Stimulated activated CD8-positive, alpha-beta memory T cell treated with anti-CD3 and anti-CD28 coated beads, Interleukin-12 subunit alpha, Interleukin-12 subunit beta, amount 100 ng/mL, for 1 hour (primary cell): ENCODE data around the gene ATP9A.
A peak's percentile ranks its signal among the peaks of the same experiment; 100 is the strongest.

Source experiments
- DNase-seq: peaks from one replicate; pipeline ENCODE4 v3.0.0-alpha.2; 2020; ENCODE audit warnings: low read depth

The ATP9A gene

GRCh38 chr20:51597389-51598231, 170.6 kb downstream of the ATP9A start:
- no peak for DNase-seq

DNA sequence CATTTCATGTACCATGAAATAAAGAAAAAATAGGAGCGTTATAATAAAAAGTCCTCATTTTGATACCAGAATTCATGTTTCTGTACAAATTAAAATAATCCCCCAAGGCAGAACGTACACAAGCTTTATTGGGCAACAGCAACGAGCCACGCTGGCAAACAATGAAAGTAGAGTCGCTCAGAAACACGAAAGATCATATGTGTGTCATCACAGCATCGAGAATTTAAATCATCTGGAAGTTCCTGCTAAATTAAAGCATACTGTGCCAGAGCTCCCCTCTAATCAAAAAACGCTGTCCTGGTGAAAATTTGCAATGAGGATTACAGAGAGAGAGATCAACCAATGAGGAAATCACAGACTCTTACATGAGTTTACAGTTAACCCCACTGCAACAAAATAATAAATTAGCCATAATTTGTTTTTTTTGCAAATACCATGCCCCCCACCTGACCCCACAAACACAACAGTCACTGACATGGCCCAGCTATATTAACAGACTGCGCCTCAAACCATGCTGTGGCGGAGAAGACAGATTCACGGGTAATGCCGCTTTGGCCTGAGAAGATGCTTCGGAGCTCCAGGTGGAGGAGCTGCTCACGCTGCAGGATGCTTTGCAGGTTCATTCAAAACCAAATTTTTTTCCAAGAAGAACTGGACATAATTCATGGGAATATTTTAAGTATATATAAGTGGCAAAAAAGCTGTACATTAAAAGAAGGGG, 171.4 kb downstream of the ATP9A start:
- no peak for DNase-seq

GRCh38 chr20:51595744-51596143, 172.4 kb downstream of the ATP9A start:
- no peak for DNase-seq

- DNase-seq = peak; percentile 70
Measured at GRCh38 chr20:51595058-51595532, 173.1 kb downstream of the ATP9A start.

- DNase-seq = no peak
Measured at GRCh38 chr20:51594236-51595057, 173.7 kb downstream of the ATP9A start.

DNA sequence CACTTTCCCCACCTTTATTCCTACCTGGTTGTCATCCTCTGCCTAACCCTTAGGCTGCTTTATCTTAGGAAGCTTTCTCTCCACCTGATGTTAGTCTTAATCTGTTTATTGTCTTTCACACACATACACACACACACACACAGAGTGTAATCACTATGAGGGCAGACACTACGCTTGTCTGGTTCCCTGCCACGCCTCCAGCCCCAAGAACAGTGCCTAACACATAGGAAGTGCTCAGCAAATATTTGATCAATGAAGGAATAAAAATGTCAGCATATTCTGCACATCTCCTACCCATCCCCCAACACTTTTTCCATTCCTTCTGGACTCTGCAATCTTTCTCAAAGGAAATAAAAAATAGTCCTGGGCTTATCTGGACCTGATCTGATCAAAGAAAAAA, 174.6 kb downstream of the ATP9A start:
- DNase-seq = no peak

GRCh38 chr20:51592564-51592963, 175.6 kb downstream of the ATP9A start:
- no peak for DNase-seq

- DNase-seq = no peak
Measured at GRCh38 chr20:51591871-51592270, 176.3 kb downstream of the ATP9A start.

DNA sequence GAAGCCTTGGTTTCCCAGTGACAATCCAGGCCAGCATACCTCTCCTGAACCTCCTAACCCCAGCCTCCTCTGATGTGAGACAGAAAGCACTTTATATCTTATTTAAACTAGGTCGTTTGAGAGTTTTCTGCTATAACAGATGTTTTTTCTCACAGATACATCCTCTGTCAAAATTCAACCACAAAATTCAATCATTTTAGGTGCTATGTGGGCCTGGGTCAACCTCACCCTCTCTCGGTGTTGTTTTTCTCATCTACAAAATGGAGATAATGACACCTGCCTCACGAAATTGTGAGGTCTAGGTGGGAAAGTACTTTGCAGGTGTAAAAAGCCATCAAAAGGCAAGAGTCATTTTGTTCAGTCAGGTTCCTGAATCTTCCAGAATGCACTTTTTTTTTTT, 179.4 kb downstream of the ATP9A start:
- DNase-seq = no peak

DNA sequence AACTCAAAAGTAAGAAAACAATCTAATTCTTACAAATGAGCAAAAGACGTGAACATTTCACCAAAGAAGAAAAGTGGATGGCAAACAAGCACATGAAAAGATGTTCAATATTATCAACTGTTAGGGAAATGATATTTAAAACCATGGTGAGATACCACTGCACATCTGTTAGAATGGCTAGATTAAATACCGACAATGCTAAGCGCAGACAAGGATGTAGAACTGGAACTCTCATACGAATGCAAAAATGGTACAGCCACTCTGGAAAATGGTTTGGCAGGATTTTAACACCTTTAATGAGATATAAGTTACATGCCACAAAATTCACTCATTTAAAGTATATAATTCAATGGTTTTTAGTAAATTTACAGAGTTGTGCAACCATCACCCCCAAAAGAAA, 181.0 kb downstream of the ATP9A start:
- DNase-seq = no peak

GRCh38 chr20:51586005-51586440, 182.2 kb downstream of the ATP9A start:
- DNase-seq = no peak

DNA sequence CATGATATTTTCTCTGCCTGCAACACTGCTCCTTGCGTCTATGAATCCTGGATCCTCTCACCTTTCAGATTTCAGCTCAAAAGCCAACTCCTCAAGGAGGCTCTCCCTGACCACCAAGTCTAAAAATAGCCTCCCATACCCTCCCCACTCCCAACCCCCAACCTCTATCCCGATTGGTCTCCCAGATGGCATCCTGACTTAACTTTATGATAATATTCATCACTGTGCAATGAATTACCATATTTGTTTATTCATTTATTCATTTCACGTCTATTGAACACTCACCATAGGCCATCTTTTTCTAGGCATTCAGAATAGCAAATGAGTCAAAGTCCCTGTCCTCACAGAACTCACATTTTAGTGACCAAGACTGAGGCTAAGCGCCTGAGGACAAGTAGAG, 183.0 kb downstream of the ATP9A start:
- DNase-seq = no peak

GRCh38 chr20:51584737-51585136, 183.5 kb downstream of the ATP9A start:
- DNase-seq = no peak

DNA sequence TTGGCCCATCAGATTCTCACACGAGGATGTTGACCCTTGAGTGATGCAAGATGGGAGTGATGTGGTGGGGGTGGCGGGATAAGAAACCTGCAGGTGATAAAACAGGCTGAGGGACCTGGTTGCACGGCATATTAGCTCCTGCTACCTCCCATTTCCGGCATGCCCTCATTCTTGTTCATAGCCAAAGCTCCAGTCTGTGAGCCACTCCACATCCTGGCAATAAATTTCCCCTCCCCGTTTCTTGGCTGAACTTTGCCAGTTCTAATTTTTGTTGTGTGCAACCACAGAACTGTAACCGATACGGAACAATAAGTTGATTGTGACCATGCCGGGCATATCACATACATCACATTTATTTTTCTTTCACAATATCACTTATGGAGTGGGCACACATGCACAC, 184.1 kb downstream of the ATP9A start:
- no peak for DNase-seq

- no peak for DNase-seq
Measured at GRCh38 chr20:51583499-51583898, 184.7 kb downstream of the ATP9A start.

GRCh38 chr20:51583073-51583472, 185.1 kb downstream of the ATP9A start:
- DNase-seq = no peak

GRCh38 chr20:51581571-51581970, 186.6 kb downstream of the ATP9A start:
- no peak for DNase-seq

- no peak for DNase-seq
Measured at GRCh38 chr20:51579137-51579536, 189.1 kb downstream of the ATP9A start.

DNA sequence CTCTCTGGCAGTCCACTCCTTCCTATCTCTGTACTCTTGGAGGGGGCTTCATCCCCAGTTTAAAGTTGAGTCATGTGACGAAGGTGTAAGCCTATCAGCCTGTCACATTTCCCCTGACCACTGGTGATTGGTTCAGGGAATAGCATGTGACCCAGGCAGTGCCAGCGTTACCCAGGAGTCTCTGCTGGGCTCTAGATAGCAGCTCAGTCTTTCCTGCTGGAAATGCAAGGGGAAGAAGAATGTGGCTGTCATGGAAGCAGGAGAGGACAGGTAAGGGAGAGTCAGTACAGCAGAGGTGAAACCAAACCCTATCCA, 190.1 kb downstream of the ATP9A start:
- DNase-seq = no peak

- DNase-seq = no peak
Measured at GRCh38 chr20:51577432-51578144, 190.6 kb downstream of the ATP9A start.

DNA sequence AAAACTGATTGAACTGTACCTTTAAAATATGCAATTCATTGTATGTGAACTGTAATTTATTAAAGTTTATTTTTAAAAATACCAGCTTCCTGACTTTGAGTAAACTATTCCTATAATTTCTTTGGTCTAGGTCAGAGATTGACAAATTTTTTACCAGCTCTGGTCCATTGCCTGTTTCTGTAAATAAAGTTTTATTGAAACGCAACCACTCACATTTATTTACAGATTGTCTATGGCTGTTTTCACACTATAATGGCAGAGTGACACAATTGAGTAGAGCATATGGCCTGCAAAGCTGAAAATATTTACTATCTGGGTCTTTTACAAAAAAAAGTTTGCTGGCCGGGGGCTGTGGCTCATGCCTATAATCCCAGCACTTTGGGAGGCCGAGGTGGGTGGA, 192.7 kb downstream of the ATP9A start:
- DNase-seq = no peak
